Suprapubic skin (tissue), 4 donors: Measurements from ENCODE around the gene GPR161. TPM values are rescaled to one million over a fixed set of nuclear protein-coding genes. Genes with fewer than 3 reads are reported as not detected.

Experiments used
- DNase-seq, 2 donors: peaks; one replicate each; pipeline ENCODE4 v3.0.0-alpha.2; 2019; ENCODE audit warnings: low spot score in 2 of 2
- H3K27ac ChIP-seq: fragments of 200-600 bp; sonication (generic); one replicate; pipeline ENCODE4 v1.5.1; 2019
- H3K27me3 ChIP-seq: fragments of 200-600 bp; sonication (generic); one replicate; pipeline ENCODE4 v1.5.1; 2019
- H3K36me3 ChIP-seq: fragments of 200-600 bp; sonication (generic); one replicate; pipeline ENCODE4 v1.5.1; 2019
- H3K4me1 ChIP-seq: fragments of 200-600 bp; sonication (generic); one replicate; pipeline ENCODE4 v1.5.1; 2019
- H3K4me3 ChIP-seq: fragments of 200-600 bp; sonication (generic); one replicate; pipeline ENCODE4 v1.5.1; 2019; ENCODE audit warnings: mild to moderate bottlenecking
- H3K9me3 ChIP-seq: fragments of 200-600 bp; sonication (generic); one replicate; pipeline ENCODE4 v1.5.1; 2019
- CTCF ChIP-seq, 2 donors: fragments of 200-600 bp in 1 of 2; fragments of 450-650 bp in 1 of 2; sonication (generic) in 1 of 2; IDR thresholded peaks; one replicate each; pipeline ENCODE4 v1.5.1; 2016 to 2019; ENCODE audit warnings: antibody characterized with exemption in 2 of 2, mild to moderate bottlenecking in 1 of 2, moderate library complexity in 1 of 2
- EP300 ChIP-seq: sonication (generic); formaldehyde crosslinking; IDR thresholded peaks from one replicate; pipeline ENCODE4 v1.6.1; 2017; ENCODE audit warnings: antibody characterized with exemption
- POLR2A ChIP-seq, 2 donors: fragments of 450-650 bp; IDR thresholded peaks; one replicate each; pipeline ENCODE4 v1.6.1; 2017; ENCODE audit warnings: antibody characterized with exemption in 2 of 2, mild to moderate bottlenecking in 2 of 2, moderate library complexity in 2 of 2
- POLR2AphosphoS5 ChIP-seq, 3 donors: sonication (generic); formaldehyde crosslinking; IDR thresholded peaks; one replicate each; pipeline ENCODE4 v1.6.1; 2017; ENCODE audit warnings: antibody characterized with exemption in 3 of 3
- WGBS: methylation state at CpG from one replicate; pipeline ENCODE4 v1.1.5; 2018; 5-methylcytosine and 5-hydroxymethylcytosine counted together
- total RNA-seq, 4 donors: library from RNA; depleted of rRNA; stranded (reverse); fragments of >200 nt; gene quantifications; one replicate each; pipeline ENCODE4 v1.1.0, GENCODE V29; 2016

Gene GPR161
- total RNA-seq, 4 donors from 2014 or later, result 3.1 to 7.6 (median 4.2) TPM

DNA sequence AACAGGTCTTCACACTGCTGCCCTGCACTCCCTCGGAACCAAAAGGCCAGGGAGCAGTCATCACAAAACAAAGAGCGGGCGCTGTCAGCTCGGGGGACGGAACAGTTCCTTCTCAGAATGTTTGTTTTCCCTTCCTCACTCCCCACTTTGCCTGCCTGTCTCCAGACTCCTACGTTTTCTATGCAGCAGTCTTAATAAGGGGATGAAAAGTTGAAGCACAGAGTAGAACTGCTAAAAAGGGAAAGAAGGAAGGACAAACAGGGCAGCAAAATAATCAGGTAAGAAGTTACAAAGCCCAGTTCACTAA lies 738 bp upstream of the GPR161 start:
- no peaks in the 10 kb centered on the region for H3K27me3 ChIP-seq
- H3K4me3 ChIP-seq, result peak overlapping the region; percentile 93
- peaks cover 25% of the 10 kb centered on the region for H3K4me1 ChIP-seq
- peak overlapping the region; percentile 74 for H3K27ac ChIP-seq
- WGBS, result 6% methylated on average over 6 of the region's 6 CpGs
- H3K36me3 ChIP-seq, result no peaks in the 10 kb centered on the region
- no peak for DNase-seq
- no peak for TF ChIP-seq CTCF (IDR thresholded peaks at IDR 0.05)
- no peak for TF ChIP-seq POLR2AphosphoS5 (IDR thresholded peaks at IDR 0.05)
- no peak for TF ChIP-seq POLR2A (IDR thresholded peaks at IDR 0.05)
- no peak for TF ChIP-seq EP300
- H3K9me3 ChIP-seq, result no peaks in the 10 kb centered on the region

- peak overlapping the region; percentile 74 for H3K27ac ChIP-seq
- DNase-seq, result no peak
- no peaks in the 10 kb centered on the region for H3K36me3 ChIP-seq
- H3K4me3 ChIP-seq, result peak overlapping the region; percentile 93
- 2% methylated on average over 18 of the region's 63 CpGs for WGBS
- H3K27me3 ChIP-seq, result no peaks in the 10 kb centered on the region
- H3K4me1 ChIP-seq, result peaks cover 25% of the 10 kb centered on the region
- TF ChIP-seq POLR2AphosphoS5 (IDR thresholded peaks at IDR 0.05), result no peak
- H3K9me3 ChIP-seq, result no peaks in the 10 kb centered on the region
Measured at GRCh38 chr1:168135921-168136708, 615 bp downstream of the GPR161 start.

DNA sequence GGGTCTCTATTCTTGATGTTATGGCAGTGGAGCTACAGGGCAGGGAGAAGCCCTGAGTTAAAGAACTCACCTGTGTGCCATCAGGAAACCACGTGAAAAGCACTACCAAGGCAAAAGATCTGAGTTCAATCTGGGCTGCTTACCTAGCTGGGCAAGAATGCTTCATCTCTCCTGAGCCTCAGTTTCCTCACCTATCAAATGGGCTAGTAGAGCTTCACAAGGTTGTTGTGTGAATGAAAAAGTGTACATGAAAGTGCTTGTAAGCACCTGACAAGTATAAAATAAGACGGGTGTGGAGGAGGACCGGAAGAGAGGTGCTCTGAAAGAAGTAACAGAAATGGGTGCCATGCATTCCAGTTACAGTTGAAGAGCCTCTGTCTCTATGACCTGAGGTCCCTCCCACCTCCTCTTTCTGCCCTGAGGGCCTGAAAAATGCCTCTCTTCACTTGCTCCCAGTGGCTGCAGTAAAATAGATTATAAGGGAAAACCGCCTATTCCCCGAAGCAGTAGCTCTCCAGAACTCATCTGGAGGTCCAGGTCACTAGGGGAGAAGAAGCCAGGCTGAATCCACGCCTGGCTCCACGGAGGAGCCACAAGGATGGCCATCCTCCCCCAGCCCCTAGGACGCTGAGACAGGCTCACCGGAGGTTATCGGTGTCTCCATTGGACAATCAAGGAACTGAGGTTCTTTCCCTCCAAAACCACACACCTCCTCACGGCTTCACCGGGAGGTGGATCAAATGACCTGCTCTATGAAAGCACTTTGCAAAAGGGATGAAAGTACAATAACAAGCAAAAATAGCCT lies 1.4 kb downstream of the GPR161 start:
- Histone ChIP-seq H3K27me3 (no peaks in the 10 kb centered on the region), H3K27ac (no peak overlapping the region), H3K4me3 (peak overlapping the region; percentile 93), H3K9me3 (no peaks in the 10 kb centered on the region), H3K36me3 (no peaks in the 10 kb centered on the region), H3K4me1 (peaks cover 25% of the 10 kb centered on the region)
- no peak for TF ChIP-seq POLR2AphosphoS5 (IDR thresholded peaks at IDR 0.05)
- TF ChIP-seq CTCF (IDR thresholded peaks at IDR 0.05), result no peak
- no peak for TF ChIP-seq EP300
- TF ChIP-seq POLR2A (IDR thresholded peaks at IDR 0.05), result no peak
- WGBS, result 46% methylated on average over 11 of the region's 12 CpGs
- no peak for DNase-seq

GRCh38 chr1:168134642-168135041 lies 2.1 kb downstream of the GPR161 start:
- no peak overlapping the region for H3K4me3 ChIP-seq
- DNase-seq, result no peak
- no peak overlapping the region for H3K27ac ChIP-seq
- no peak for TF ChIP-seq POLR2A (IDR thresholded peaks at IDR 0.05)
- TF ChIP-seq POLR2AphosphoS5 (IDR thresholded peaks at IDR 0.05), result no peak
- TF ChIP-seq EP300, result no peak
- TF ChIP-seq CTCF (IDR thresholded peaks at IDR 0.05), result no peak
- WGBS, result 92% methylated on average over 7 of the region's 7 CpGs
- H3K27me3 ChIP-seq, result no peaks in the 10 kb centered on the region
- no peaks in the 10 kb centered on the region for H3K36me3 ChIP-seq
- H3K4me1 ChIP-seq, result peaks cover 25% of the 10 kb centered on the region
- no peaks in the 10 kb centered on the region for H3K9me3 ChIP-seq

- Histone ChIP-seq H3K4me3 (no peak overlapping the region), H3K27me3 (no peaks in the 10 kb centered on the region), H3K4me1 (peaks cover 25% of the 10 kb centered on the region), H3K9me3 (no peaks in the 10 kb centered on the region), H3K36me3 (no peaks in the 10 kb centered on the region), H3K27ac (no peak overlapping the region)
- DNase-seq, result no peak
- 63% methylated on average over 1 of the region's 1 CpG for WGBS
- TF ChIP-seq EP300 (no peak), CTCF (IDR thresholded peaks at IDR 0.05) (no peak), POLR2A (IDR thresholded peaks at IDR 0.05) (no peak), POLR2AphosphoS5 (IDR thresholded peaks at IDR 0.05) (no peak)
Measured at GRCh38 chr1:168134132-168134531, 2.6 kb downstream of the GPR161 start.
